Measurements from ENCODE around the gene ZNF579. TPM values are rescaled to one million over a fixed set of nuclear protein-coding genes. Genes with fewer than 3 reads are reported as not detected.
A peak's percentile ranks its signal among the peaks of the same experiment; 100 is the strongest.

ZNF579 gene
- total and polyA plus RNA-seq, 9 of the 15 experiments (the other 6 are each of a cell fraction or from before 2014, with no cell fraction given), result 0.06 to 15.9 (median 1.6) TPM

DNA sequence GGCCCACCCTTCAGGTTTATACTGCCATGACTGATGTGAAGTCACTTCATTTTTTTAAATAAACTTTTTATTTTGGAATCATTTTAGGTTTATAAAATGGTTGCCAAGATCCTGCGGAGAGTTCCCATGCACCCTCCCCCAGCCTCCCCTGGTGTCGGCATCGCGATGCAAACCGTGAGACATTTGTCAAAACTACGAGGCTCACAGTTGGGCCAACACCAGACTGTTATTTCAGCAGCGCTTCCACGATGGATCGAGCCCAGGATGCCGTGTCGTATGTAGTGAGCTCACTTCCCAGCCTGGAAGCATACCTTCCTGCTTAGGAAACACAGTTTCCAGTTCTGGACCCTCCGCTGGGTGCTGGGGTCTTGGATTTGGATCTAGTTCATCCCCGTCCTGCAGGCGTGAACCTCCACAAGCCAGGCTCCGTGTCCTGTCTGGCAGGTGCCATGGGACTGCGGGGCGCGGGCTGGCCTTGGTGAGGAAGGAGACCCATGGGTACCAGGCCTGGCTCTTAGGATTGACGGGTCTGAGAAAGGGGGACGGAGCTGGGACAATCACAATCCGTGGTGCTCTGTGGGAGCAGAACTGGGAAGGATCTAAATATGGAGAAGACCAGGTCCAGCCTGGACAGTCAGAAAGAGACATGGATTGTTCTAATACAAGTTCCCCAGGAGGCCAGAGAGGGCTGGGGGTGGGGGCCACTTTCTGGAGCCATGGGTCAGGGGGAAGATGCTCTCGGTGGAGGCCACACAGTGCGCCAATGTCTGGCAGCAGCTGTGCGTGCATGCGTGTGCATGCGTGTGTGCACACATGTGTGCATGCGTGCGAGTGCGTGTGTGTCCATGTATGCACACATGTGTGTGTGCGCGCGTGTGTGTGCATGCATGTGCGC is 41.3 kb downstream of the ZNF579 start:
- no peaks in the 10 kb centered on the region for H3K36me3 ChIP-seq (ENCODE audit: control insufficient read depth, insufficient read depth, low read length)
- WGBS (ENCODE audit: insufficient coverage, low coverage, missing lambda C conversion rate), result 56% methylated on average over 32 of the region's 33 CpGs
- no peaks in the 10 kb centered on the region for H3K79me2 ChIP-seq (ENCODE audit: control insufficient read depth, insufficient read depth, low read length)
- BruUV-seq (replicated peaks), result no TSS peak
- no peaks in the 10 kb centered on the region for H3K9me3 ChIP-seq (replicated peaks; ENCODE audit: control insufficient read depth, insufficient read depth, low read depth, low read length)
- no peak overlapping the region for H3K4me3 ChIP-seq
- FAIRE-seq, result no peak
- no peak overlapping the region for H3K27ac ChIP-seq (ENCODE audit: extremely low read depth, low read depth, low read length)
- no peak overlapping the region for H2AFZ ChIP-seq (ENCODE audit: low read depth, low read length)
- TF ChIP-seq MED1 (CRISPR knock-in tag; IDR thresholded peaks at IDR 0.05; ENCODE audit: borderline replicate concordance) (no peak), ZBTB43 (CRISPR knock-in tag; IDR thresholded peaks at IDR 0.05) (peak; percentile 39; the same call in 1 of the 2 replicates), FOXM1 (IDR thresholded peaks at IDR 0.05; ENCODE audit: low read depth) (no peak), FOXM1 (CRISPR knock-in tag; IDR thresholded peaks at IDR 0.05; ENCODE audit: low read depth) (no peak), TAL1 (IDR thresholded peaks at IDR 0.05) (no peak), RBM39 (optimal IDR thresholded peaks at IDR 0.05; ENCODE audit: low read depth, low read length) (no peak), ELF2 (CRISPR knock-in tag; IDR thresholded peaks at IDR 0.05) (no peak), ZNF143 (CRISPR knock-in tag; IDR thresholded peaks at IDR 0.05) (no peak)
- TF ChIP-seq, protein P1, sequence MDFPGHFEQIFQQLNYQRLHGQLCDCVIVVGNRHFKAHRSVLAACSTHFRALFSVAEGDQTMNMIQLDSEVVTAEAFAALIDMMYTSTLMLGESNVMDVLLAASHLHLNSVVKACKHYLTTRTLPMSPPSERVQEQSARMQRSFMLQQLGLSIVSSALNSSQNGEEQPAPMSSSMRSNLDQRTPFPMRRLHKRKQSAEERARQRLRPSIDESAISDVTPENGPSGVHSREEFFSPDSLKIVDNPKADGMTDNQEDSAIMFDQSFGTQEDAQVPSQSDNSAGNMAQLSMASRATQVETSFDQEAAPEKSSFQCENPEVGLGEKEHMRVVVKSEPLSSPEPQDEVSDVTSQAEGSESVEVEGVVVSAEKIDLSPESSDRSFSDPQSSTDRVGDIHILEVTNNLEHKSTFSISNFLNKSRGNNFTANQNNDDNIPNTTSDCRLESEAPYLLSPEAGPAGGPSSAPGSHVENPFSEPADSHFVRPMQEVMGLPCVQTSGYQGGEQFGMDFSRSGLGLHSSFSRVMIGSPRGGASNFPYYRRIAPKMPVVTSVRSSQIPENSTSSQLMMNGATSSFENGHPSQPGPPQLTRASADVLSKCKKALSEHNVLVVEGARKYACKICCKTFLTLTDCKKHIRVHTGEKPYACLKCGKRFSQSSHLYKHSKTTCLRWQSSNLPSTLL (IDR thresholded peaks at IDR 0.05), result no peak
- ATAC-seq, result no peak
- CTCF ChIA-PET (ENCODE audit: low intra/inter-chr PET ratio), result no interaction called here
- DNase-seq (ENCODE audit: extremely low read depth in 1 of 4, low spot score in 3 of 4), result no peak
- intact Hi-C loops (cut with micrococcal nuclease) (no loop called here), in situ Hi-C loops (cut with MboI) (no loop called here)
- H3K4me1 ChIP-seq (replicated peaks in 1 of 2; ENCODE audit: control insufficient read depth in 2 of 2, insufficient read depth in 2 of 2, low read length in 2 of 2), result peaks cover 5 to 43% of the 10 kb centered on the region in 2 experiments; a peak in 4 of 5 replicates
- H4K20me1 ChIP-seq (replicated peaks; ENCODE audit: control insufficient read depth, insufficient read depth, low read length), result no peaks in the 10 kb centered on the region
- H3K9ac ChIP-seq (ENCODE audit: insufficient read depth in 1 of 2, low read depth in 2 of 2, low read length in 2 of 2), result no peak overlapping the region
- no peaks in the 10 kb centered on the region for H3K27me3 ChIP-seq (ENCODE audit: control insufficient read depth in 2 of 2, insufficient read depth in 2 of 2, low read length in 2 of 2)
- peaks cover 4% of the 10 kb centered on the region for H3K9me1 ChIP-seq (ENCODE audit: control insufficient read depth, insufficient read depth, low read length)
- H3K4me2 ChIP-seq (ENCODE audit: insufficient read depth, low read length), result no peak overlapping the region
- POLR2A ChIA-PET, result interaction anchor here (0.5 kb wide), 1 partner anchor 22 kb away, joined by 3 read pairs; no protein-coding TSS in a partner anchor

Measured in K562 (cell line).